Raji (cell line): Measurements from ENCODE around the gene EGFR.

Experiments
- POLR2A ChIP-seq: IDR thresholded peaks from 2 replicates; pipeline ENCODE4 v1.6.1; 2011; ENCODE audit warnings: low read depth, low read length, control low read depth; ENCODE audit not compliant: insufficient read depth

Gene EGFR

DNA sequence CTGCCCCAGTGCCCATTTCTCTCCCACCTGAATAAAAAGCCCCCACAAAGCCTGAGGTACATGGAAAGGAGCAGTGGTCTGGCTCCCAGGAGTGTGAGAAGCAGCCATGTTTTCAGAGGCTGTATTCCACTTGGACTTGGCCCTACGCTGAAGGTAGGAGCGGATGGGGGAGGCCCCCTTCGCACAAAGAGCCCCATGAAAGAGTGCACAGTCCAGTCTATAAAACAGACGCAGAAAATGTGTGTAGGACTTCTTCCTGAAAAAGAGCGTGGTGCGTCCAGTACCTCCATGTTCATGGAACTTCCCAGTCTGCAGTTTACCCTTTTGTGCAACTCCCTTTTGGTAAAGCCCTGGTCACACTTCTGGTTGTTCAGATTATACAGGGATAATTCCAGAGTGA, 69.3 kb downstream of the EGFR start:
- no peak for TF ChIP-seq POLR2A

DNA sequence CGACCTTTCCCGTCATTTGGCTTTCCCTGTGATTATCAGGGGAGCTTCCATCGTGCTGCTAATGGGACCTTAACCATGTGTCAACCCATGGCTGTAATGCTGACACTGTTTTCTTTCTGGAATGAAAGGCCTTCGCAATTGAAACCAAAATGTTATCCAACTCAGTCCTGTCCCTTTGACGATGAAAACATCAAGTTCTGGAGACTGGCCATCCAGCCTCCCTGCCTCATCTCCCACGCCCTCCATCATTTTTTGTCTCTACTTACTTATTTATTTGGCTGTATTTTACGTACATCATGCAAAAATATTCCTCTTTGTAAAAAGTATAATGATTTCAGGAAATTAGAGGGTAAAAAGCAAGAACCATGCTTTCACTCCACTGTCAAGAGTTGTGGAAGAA, 69.8 kb downstream of the EGFR start:
- TF ChIP-seq POLR2A, result no peak

DNA sequence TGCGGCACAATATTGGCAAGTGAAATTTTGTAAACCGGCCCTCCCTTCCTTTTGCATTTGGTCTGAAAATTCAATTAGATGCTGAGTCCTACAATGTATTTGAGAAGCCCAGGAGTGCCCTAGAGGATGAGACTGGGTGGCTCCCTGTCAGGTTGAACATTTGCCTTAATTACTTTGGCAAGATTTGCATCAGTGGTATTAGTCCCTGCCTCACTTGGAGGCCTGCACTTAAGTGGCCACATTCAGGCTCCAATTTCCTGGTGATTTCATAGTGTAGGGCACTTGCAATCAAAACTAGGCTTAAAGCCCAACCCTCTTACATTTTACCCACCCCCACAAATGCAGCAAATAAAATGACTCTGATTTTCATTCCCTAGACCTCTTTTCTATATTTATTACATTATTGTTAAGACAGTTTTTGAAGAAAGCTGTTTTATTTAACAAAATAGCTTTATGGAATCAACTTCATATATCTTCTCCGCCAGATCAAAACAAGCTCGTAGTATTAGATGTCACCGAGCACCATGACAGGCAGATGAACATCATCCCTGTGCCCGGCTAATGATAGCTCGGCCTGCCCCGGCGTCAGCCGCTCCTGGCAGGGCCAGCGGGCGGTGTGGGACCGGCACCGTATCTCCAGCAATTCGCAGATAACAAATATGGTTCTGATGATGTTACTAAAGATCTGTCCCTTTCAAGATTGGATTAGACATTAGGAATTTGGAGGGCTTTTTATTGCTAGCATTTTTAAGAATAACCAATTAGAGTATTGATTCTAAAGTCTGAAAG, 73.6 kb downstream of the EGFR start:
- TF ChIP-seq POLR2A, result no peak

- TF ChIP-seq POLR2A, result no peak
Observed at GRCh38 chr7:55092975-55093373, 74.2 kb downstream of the EGFR start.

DNA sequence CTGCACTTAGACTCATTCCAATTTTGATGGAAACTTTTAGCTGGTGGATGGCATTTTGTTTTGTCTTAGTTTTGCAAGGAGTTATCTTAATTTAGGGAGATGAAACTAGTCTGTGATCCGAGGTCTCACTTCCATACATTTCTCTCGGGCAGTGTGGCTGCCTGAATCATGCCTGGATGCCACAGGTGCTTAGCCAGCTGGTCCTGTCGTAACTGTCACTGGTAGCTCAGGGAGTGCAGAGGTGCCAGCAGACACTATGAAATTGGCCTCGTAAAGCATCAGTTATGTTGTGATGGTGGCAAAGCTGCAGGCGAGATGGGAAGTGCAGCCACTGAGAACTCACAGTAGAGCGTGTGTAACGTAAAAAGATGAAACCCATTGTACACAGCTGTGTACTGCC, 74.9 kb downstream of the EGFR start:
- TF ChIP-seq POLR2A, result no peak

DNA sequence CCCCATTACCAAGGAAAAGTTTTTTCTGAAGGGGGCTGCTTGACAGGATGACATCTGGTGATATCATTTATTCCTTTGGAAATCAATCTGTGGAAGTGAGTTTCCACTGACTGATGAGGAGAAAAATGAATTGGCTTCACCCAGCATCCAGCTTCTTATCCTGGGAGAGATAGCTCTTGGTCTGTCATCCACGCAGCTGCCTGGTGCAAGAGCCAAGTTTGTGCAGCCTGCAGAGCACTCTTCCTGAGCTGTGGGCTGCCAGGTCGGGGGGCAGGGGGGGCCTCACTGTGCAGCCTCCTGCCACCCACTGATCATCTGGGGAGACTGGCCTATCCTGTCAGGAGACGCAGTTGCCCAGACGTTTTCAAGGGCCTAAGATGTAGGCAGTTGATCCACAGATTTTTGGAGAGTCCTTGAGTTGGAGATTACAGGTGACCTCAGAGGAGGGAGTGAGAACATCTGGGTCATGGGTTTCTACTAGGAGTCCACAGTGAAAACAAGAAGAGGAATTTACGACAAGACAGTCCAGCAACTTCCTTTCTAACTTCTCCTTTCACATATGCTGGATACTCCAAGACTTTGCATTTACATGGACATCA, 75.4 kb downstream of the EGFR start:
- no peak for TF ChIP-seq POLR2A

DNA sequence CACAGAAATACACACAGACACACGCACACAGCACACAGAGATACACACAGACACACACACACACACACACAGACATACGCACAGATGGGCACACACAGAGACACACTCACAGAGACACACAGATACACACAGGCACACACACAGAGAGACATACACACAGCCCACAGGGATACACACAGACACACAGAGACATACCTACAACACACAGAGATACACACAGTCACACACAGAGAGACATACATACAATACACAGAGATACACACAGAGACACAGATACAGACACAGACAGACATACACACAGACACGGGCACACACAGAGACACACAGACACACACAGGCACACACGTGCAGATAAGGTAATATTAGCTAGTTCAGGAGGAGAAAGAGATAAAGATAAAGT, 76.9 kb downstream of the EGFR start:
- no peak for TF ChIP-seq POLR2A

- TF ChIP-seq POLR2A, result no peak
Observed at GRCh38 chr7:55096323-55096722, 77.5 kb downstream of the EGFR start.

DNA sequence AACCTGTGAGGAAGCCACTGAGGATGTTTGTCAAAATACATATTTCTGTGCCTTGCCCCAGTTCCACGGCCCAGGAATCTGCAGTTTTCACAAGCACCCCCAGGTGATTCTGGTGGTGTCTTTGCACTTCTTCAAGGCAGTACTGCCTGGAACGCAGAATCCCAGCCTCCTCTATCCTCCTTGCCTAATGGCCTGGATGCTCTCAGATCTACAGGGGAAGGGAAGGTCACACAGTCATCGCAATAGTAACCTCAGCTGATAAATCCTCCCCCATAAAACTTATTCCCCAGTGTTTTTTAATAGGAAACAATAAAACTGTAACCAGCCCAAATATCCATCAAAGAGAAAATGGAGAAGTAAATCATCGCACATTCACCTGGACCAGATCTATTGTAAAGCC, 78.3 kb downstream of the EGFR start:
- TF ChIP-seq POLR2A, result no peak

DNA sequence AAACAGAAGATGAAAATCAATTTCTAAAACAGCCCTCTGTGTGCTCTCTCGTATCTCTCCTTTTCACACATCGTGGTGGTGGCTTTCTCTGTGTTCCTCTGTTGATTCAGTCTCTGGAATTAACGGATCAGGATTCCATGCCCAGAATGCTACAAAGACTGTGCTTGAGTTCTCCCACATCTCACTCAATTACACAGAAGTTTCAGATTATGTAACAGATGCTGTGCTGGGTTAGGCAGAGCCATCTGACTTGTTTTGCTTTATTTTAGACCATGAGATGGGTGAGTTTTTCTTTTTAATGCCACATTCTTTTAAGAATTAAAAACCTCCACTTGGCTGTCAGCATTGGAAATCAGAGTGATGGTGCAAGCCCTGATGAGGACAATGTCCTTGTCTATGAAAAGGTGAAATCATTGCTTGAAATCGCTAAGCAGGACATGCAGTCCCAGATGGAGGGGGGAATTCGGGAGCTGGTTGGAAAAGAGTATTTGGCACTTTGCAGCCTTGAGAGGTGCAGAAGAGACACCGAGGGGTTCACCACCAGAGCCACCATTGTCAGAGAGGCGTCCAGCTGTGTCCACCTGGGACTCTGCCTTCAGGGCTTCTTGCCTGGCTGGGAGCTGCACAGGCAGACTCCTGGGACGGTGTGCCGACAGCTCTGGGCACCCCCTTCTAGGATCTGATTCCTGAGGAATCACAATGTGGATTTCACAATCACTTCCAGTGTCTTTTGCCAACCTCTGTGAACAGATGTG, 80.4 kb downstream of the EGFR start:
- TF ChIP-seq POLR2A, result no peak

DNA sequence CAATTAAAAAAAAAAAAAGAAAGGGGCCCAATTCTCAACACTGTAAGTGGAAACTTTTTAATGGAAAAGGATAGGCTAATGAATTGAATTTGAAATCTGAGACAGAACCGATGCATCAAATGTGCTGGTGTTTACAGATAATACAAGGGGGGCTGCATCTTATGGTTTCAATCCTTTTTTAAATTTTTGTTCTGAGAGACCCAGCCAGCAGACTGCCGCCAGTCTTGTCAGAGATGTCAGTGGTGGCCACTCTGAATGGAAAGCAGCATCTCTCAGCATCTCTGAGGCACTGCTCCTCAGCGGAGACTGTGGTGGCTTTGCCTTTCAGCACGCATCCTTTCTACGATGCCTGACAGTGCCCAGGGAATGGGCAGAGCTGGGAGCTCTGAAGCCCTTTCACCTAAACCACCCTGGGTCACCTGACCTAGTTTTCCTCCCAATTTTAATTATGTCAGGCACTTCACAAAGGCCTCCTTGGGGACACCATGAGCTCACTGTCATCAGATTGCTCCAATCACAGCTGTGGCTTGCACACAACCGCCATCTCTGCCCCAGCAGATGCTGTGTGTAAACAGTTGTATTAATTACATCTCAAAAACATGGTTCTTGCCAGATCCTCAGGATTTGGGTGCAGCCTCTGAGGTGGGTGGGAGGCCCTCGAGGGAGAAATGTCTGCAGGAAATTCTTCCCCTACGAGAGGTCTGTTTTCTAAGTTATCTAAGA, 81.2 kb downstream of the EGFR start:
- TF ChIP-seq POLR2A, result no peak

DNA sequence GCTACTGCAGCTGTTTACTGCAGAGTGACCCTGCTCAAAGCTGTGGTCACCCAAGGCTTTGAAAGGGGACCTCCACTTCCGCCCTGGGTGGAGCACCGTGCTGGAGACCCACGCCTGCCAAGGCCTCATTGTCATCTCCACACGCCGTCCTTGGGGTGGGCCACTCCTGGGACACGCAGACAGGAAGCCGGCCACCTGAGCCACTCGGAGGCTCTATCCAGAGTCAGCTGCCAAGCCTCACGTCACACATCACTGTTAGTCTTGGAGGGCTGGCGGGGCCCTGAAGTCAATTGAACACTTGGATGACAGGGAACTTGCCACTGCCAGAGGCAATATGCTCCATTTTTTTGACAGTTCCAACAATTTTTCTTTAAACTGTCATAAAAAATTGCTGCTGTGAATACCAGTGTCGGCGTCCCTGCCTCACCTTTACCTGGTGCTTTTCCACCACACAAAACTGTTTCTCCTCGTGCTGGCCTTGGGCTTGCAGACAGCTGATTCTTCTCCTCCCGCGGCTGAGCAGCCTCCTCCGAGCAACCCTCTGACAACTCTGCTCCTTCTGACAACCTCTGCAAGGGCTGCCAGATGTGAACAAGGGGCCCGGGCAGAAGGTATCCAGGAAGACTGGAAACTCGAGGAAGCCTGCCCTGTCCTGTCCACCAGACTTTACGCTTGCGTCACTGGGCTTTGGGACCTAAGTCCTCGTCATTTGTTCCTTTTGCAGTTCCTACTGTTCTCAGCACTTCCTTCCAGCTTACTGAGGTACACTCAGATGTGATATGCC, 81.9 kb downstream of the EGFR start:
- TF ChIP-seq POLR2A, result no peak

DNA sequence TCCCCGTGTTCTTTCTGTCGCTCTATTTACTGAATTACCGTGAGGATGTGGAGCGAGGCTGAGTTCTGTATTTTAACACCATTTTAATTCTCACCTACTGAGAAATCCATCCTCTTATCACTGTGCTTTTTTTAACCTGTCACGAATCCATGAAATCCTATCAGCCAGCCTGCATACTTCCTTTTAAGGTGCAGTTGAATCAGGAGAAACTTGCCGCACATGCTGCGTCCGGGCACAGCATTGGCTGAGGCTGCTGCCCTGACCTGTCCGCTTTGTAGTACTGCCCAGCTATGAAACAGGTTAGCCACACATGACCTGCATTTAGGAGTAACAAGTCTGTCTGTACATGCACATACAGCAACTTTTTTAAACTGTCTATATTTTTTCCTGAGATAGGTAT, 82.5 kb downstream of the EGFR start:
- no peak for TF ChIP-seq POLR2A

GRCh38 chr7:55104123-55104522, 85.3 kb downstream of the EGFR start:
- TF ChIP-seq POLR2A, result no peak

GRCh38 chr7:55104712-55105433, 86.1 kb downstream of the EGFR start:
- no peak for TF ChIP-seq POLR2A

DNA sequence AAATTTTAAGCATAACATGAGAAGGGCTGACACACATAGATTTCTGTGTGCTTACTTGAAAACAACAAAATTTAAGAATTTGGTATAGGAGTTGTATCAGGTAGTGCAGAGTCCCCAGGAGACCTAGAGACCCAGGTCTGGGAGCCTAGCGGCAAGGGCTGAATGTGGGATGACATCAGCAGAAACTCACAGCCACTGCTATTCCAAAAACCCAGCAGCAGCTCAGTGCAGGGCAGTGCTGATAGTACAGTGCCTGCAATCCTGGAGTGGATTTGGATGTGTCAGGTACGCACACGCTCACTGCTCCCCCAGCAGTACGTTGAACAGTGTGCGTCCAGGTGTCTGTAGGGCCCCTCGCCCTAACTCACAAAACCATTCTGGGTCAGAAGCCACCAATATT, 87.1 kb downstream of the EGFR start:
- no peak for TF ChIP-seq POLR2A
